Heart left ventricle (tissue), 16 donors: Measurements from ENCODE around the gene SERPINB4. TPM values are rescaled to one million over a fixed set of nuclear protein-coding genes. Genes with fewer than 3 reads are reported as not detected.
"Not testable (repeated sequence)": the region's sequence is repeated elsewhere in the genome, so short reads cannot be mapped to it uniquely, and the experiment has no call there.

ENCODE experiments used
- ATAC-seq, 4 donors: fragments of 200-7000 bp; cut with Tn5 transposase; one replicate each; pipeline ENCODE4 v1.9.1; 2020 to 2022; ENCODE audit warnings: moderate library complexity in 4 of 4, mild to moderate bottlenecking in 3 of 4, moderate number of reproducible peaks in 1 of 4
- DNase-seq, 5 donors: peaks; one replicate each; pipeline ENCODE4 v3.0.0-alpha.2; 2020
- H3K27ac ChIP-seq, 12 donors: fragments of 200-600 bp; sonication (generic) in 4 of 12; one replicate each; pipeline versions ENCODE4 v1.5.0 to v1.8.0; 2016 to 2022; ENCODE audit warnings: mild to moderate bottlenecking in 2 of 12
- H3K27me3 ChIP-seq, 9 donors: fragments of 200-600 bp; sonication (generic) in 2 of 9; one replicate each; pipeline versions ENCODE4 v1.5.1 to v1.8.0; 2016 to 2022; ENCODE audit warnings: mild to moderate bottlenecking in 3 of 9
- H3K36me3 ChIP-seq, 9 donors: fragments of 200-600 bp; sonication (generic) in 2 of 9; one replicate each; pipeline versions ENCODE4 v1.5.0 to v1.8.0; 2018 to 2022; ENCODE audit warnings: mild to moderate bottlenecking in 2 of 9
- H3K4me1 ChIP-seq, 12 donors: fragments of 200-600 bp; sonication (generic) in 4 of 12; one replicate each; pipeline versions ENCODE4 v1.5.0 to v1.8.0; 2016 to 2022; ENCODE audit warnings: mild to moderate bottlenecking in 3 of 12
- H3K4me3 ChIP-seq, 12 donors: fragments of 200-600 bp; sonication (generic) in 4 of 12; one replicate each; pipeline versions ENCODE4 v1.5.0 to v1.8.0; 2017 to 2022; ENCODE audit warnings: mild to moderate bottlenecking in 9 of 12, moderate library complexity in 4 of 12
- H3K9me3 ChIP-seq, 12 donors: fragments of 200-600 bp; sonication (generic) in 4 of 12; one replicate each; pipeline versions ENCODE4 v1.5.0 to v1.8.0; 2016 to 2022; ENCODE audit warnings: mild to moderate bottlenecking in 1 of 12
- CTCF ChIP-seq, 12 donors: fragments of 200-600 bp; sonication (generic) in 4 of 12; IDR thresholded peaks; one replicate each; pipeline versions ENCODE4 v1.5.0 to v1.8.0; 2018 to 2022; ENCODE audit warnings: antibody characterized with exemption in 12 of 12, mild to moderate bottlenecking in 5 of 12
- POLR2A ChIP-seq, 2 donors: fragments of 450-650 bp; IDR thresholded peaks; one replicate each; pipeline ENCODE4 v1.6.1; 2017; ENCODE audit warnings: antibody characterized with exemption in 2 of 2, mild to moderate bottlenecking in 2 of 2, moderate library complexity in 2 of 2
- WGBS, 4 donors: extraction: QIAGEN DNeasy Blood & Tissue Kit in 2 of 4; methylation state at CpG; one replicate each; pipeline versions ENCODE4 v1.1.5 to v1.1.7; 2013 to 2018; 5-methylcytosine and 5-hydroxymethylcytosine counted together
- intact Hi-C, 10 donors: fragments of 100-400 bp; cut with DNase I; formaldehyde crosslinking; loops; one replicate each; pipeline versions ENCODE4 v1.11.1 to v1.14.2; 2022
- long read RNA-seq, 3 donors: library from polyadenylated mRNA; unstranded; transcript quantifications; one replicate each; pipeline ENCODE4 v2.0.0, GENCODE V29; 2020 to 2021
- polyA plus RNA-seq, 2 donors: library from polyadenylated mRNA; stranded (reverse); fragments of 200-250 nt; gene quantifications; one replicate each; pipeline ENCODE4 v1.2.3, GENCODE V29; 2013
- total RNA-seq, 9 donors: library from RNA; depleted of rRNA in 2 of 9; stranded (reverse); fragments of >200 nt in 2 of 9; fragmentation: NEBNext Ultra II Directional in 3 of 9; extraction: Animal tissue kit (Norgen Biotek cat#: 25700) in 3 of 9; gene quantifications; one replicate each; pipeline versions ENCODE4 v1.1.0 to v1.2.4, GENCODE V29; 2016 to 2023
- donor health status: ischemic (EF 13 %, LVEDD 7.1; RV severe dilation, severe dysfunction).
- donor health status: healthy with polysubstance abuse.
- donor health status: DM: no; HTN: yes; CAD: no.
- donor health status: DM: no; HTN: no; CAD: no.
- donor health status: ischemic (EF 25% LVEDD 6.9; RV normal size, moderate dysfunction).
- donor health status: ischemic (EF 25% LVEDD 5.7; RV mildly dilated, moderate dysfunction).
- donor health status: healthy.
- donor health status: DM: yes; HTN: yes; CAD: no.
- donor health status: ischemic (EF 35%, LVEDD 5.7; RV mildly dilated, moderate dysfunction).
- donor health status: nonischemic (EF 11% LVEDD 7.7; RV severe dilation, severe dysfunction).
- donor health status: DM: yes; HTN: yes; CAD: no.
- donor health status: PGD.
- donor health status: ischemic (EF 29% LVEDD 5.4; RV normal size, mild dysfunction).
- donor health status: nonischemic (EF 23%, LVEDD 6.1; RV moderate dilation, normal function).

SERPINB4 gene
- total RNA-seq (not detected), polyA plus RNA-seq (under 1 TPM in 1 of 2 donors, not detected in 1; 0.85 TPM)
- long read RNA-seq, donor 1 = 0 reads
- long read RNA-seq, donor 2 = 0 reads
- long read RNA-seq, donor 3 = 0 reads

- H3K27ac ChIP-seq, H3K4me3 ChIP-seq, H3K4me1 ChIP-seq, H3K36me3 ChIP-seq, ATAC-seq, H3K9me3 ChIP-seq, DNase-seq, H3K27me3 ChIP-seq: not testable (repeated sequence)
- 82 to 100% (median 93%) methylated on average over 1 of the region's 2 CpGs for WGBS, 4 donors
- intact Hi-C loops = loop anchor here in 1 of 10 donors (10.0 kb wide), 1 partner anchor 59 kb away; the partner anchor contains the start of gene SERPINB13
Observed at GRCh38 chr18:63644142-63644541, at the start of gene SERPINB4. Gene SERPINB4, minus strand, starts transcription at chr18:63644256. Its CDS starts 679 bp downstream, at chr18:63643577.

- Histone ChIP-seq H3K27ac (no peak overlapping the region), H3K9me3 (peaks cover 0 to 12% (median 0%) of the 10 kb centered on the region in 12 donors), H3K36me3 (no peaks in the 10 kb centered on the region), H3K4me1 (no peaks in the 10 kb centered on the region), H3K27me3 (no peaks in the 10 kb centered on the region), H3K4me3 (no peak overlapping the region)
- TF ChIP-seq POLR2A (IDR thresholded peaks at IDR 0.05) = no peak
- no peak for TF ChIP-seq CTCF (IDR thresholded peaks at IDR 0.05)
- DNase-seq (no peak), ATAC-seq (no peak)
- intact Hi-C loops = no loop called here
- 52 to 67% (median 57%) methylated on average over 2 of the region's 2 CpGs for WGBS, 4 donors
Observed at GRCh38 chr18:63689064-63689463, 45.0 kb upstream of the SERPINB4 start.

- Histone ChIP-seq H3K4me1 (no peaks in the 10 kb centered on the region), H3K27me3 (no peaks in the 10 kb centered on the region), H3K36me3 (no peaks in the 10 kb centered on the region), H3K4me3 (no peak overlapping the region), H3K9me3 (peaks cover 0 to 10% (median 0%) of the 10 kb centered on the region in 12 donors), H3K27ac (no peak overlapping the region)
- intact Hi-C loops = no loop called here
- WGBS, 4 donors = 40 to 44% (median 43%) methylated on average over 2 of the region's 2 CpGs
- ATAC-seq (no peak), DNase-seq (no peak)
- no peak for TF ChIP-seq POLR2A (IDR thresholded peaks at IDR 0.05)
- no peak for TF ChIP-seq CTCF (IDR thresholded peaks at IDR 0.05)
Observed at GRCh38 chr18:63686871-63687270, 42.8 kb upstream of the SERPINB4 start.

- H3K27ac ChIP-seq = no peak overlapping the region
- H3K4me3 ChIP-seq = no peak overlapping the region
- no peak for ATAC-seq
- H3K36me3 ChIP-seq = no peaks in the 10 kb centered on the region
- intact Hi-C loops = no loop called here
- TF ChIP-seq POLR2A (IDR thresholded peaks at IDR 0.05) (no peak), CTCF (IDR thresholded peaks at IDR 0.05) (no peak)
- no peaks in the 10 kb centered on the region for H3K9me3 ChIP-seq
- DNase-seq = no peak
- WGBS, 4 donors = 90 to 95% (median 92%) methylated on average over 3 of the region's 3 CpGs
- no peaks in the 10 kb centered on the region for H3K27me3 ChIP-seq
- H3K4me1 ChIP-seq = no peaks in the 10 kb centered on the region
Observed at GRCh38 chr18:63684718-63685117, 40.7 kb upstream of the SERPINB4 start.

GRCh38 chr18:63683890-63684289 lies 39.8 kb upstream of the SERPINB4 start:
- Histone ChIP-seq H3K9me3 (no peaks in the 10 kb centered on the region), H3K27me3 (no peaks in the 10 kb centered on the region), H3K27ac (no peak overlapping the region), H3K4me3 (no peak overlapping the region), H3K36me3 (no peaks in the 10 kb centered on the region), H3K4me1 (no peaks in the 10 kb centered on the region)
- TF ChIP-seq CTCF (IDR thresholded peaks at IDR 0.05) = no peak
- TF ChIP-seq POLR2A (IDR thresholded peaks at IDR 0.05) = no peak
- no peak for DNase-seq
- ATAC-seq = no peak
- 62 to 72% (median 67%) methylated on average over 5 of the region's 5 CpGs for WGBS, 4 donors
- intact Hi-C loops = no loop called here
